ENCODE measurements around the gene ABCA9. TPM values are rescaled to one million over a fixed set of nuclear protein-coding genes. Genes with fewer than 3 reads are reported as not detected.

The ABCA9 gene
- total RNA-seq, 1 donor from 2014 or later, result 0.14 TPM

DNA sequence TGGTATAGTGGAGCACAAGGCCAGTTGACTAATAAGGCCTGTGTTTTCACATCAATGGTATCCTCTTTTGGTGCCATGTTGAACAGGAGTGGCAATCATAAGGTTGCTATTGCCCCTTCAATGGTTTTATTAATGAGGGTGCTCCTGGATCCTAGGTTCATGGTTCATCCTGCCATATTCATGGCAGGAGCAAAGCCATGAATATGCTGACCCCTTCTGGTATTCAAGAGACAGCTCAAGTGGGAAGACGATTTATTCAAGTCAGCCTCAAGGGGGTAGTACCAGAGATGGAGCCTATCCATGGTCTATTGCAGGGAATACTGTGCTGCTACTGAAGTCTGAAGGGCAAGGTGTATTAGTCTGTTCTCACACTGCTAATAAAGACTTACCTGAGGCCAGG, 2.6 kb downstream of the ABCA9 start:
- Mint-ChIP-seq H3K4me1 (ENCODE audit: low read depth) (no peaks in the 10 kb centered on the region), H3K4me3 (ENCODE audit: low read depth) (no peak overlapping the region), H3K36me3 (ENCODE audit: insufficient read depth) (peaks cover 9% of the 10 kb centered on the region), H3K27me3 (no peaks in the 10 kb centered on the region), H3K27ac (no peak overlapping the region), H3K9me3 (ENCODE audit: low read depth) (peaks cover 38% of the 10 kb centered on the region)
- TF ChIP-seq, protein P1, sequence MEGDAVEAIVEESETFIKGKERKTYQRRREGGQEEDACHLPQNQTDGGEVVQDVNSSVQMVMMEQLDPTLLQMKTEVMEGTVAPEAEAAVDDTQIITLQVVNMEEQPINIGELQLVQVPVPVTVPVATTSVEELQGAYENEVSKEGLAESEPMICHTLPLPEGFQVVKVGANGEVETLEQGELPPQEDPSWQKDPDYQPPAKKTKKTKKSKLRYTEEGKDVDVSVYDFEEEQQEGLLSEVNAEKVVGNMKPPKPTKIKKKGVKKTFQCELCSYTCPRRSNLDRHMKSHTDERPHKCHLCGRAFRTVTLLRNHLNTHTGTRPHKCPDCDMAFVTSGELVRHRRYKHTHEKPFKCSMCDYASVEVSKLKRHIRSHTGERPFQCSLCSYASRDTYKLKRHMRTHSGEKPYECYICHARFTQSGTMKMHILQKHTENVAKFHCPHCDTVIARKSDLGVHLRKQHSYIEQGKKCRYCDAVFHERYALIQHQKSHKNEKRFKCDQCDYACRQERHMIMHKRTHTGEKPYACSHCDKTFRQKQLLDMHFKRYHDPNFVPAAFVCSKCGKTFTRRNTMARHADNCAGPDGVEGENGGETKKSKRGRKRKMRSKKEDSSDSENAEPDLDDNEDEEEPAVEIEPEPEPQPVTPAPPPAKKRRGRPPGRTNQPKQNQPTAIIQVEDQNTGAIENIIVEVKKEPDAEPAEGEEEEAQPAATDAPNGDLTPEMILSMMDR (IDR thresholded peaks at IDR 0.05; ENCODE audit: unreplicated experiment), result no peak
- DNase-seq (ENCODE audit: low spot score, unreplicated experiment), result no peak

DNA sequence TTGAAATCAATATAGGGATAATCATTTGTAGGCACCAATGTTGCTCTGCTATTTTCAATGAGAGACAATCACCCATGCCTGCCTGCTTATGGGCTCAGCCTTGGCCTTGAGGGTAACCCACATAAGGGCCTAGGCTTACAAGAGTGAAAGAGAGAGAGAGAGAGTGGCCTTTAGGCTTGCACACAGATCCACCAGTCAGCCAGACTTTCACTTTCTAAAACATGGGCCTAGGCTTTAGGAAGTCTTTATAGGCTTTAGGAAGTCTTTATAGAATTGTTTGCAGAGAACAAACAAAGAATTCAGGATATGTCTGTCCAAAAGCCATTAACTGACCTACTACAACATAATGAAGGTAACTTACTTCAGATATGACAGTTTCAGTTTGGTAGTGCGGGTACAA, 3.4 kb downstream of the ABCA9 start:
- Mint-ChIP-seq H3K4me3 (ENCODE audit: low read depth) (no peak overlapping the region), H3K4me1 (ENCODE audit: low read depth) (no peaks in the 10 kb centered on the region), H3K27ac (no peak overlapping the region), H3K36me3 (ENCODE audit: insufficient read depth) (peaks cover 9% of the 10 kb centered on the region), H3K27me3 (no peaks in the 10 kb centered on the region), H3K9me3 (ENCODE audit: low read depth) (peaks cover 40% of the 10 kb centered on the region)
- TF ChIP-seq, protein P1 (IDR thresholded peaks at IDR 0.05; ENCODE audit: unreplicated experiment), result no peak
- no peak for DNase-seq (ENCODE audit: low spot score, unreplicated experiment)

DNA sequence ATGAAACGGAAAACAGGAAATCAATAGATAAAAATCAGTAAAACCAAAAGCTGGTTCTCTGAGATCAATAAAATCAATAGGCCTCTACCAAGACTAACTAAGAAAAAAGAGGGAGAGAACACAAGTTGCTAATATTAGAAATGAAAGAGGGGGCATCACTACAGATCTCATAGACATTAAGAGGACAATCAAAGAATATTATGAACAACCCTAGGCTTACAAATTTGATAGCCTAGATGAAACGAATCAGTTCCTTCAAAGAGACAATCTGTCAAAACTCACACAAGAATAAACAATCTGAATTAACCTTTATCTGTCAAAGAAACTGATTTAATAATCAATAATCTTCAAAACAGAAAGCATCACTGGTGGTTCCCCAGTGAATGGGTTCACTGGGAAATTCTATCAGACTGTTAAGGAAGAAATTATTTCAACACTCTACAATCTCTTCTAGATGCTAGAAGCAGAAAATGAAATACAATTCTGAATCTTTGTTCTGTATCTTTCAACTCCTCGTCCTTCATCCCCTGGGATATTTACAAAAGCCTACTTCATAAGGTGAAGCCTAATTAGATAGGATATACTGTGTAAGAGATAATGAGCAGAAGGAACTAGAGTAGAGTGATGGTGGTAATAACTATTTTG, 4.4 kb downstream of the ABCA9 start:
- DNase-seq (ENCODE audit: low spot score, unreplicated experiment), result no peak
- Mint-ChIP-seq H3K27ac (no peak overlapping the region), H3K4me1 (ENCODE audit: low read depth) (no peaks in the 10 kb centered on the region), H3K9me3 (ENCODE audit: low read depth) (peaks cover 44% of the 10 kb centered on the region), H3K27me3 (no peaks in the 10 kb centered on the region), H3K4me3 (ENCODE audit: low read depth) (no peak overlapping the region), H3K36me3 (ENCODE audit: insufficient read depth) (peaks cover 9% of the 10 kb centered on the region)
- TF ChIP-seq, protein P1 (IDR thresholded peaks at IDR 0.05; ENCODE audit: unreplicated experiment), result no peak

GRCh38 chr17:69055334-69055733, 5.4 kb downstream of the ABCA9 start:
- Mint-ChIP-seq H3K27ac (no peak overlapping the region), H3K4me3 (ENCODE audit: low read depth) (no peak overlapping the region), H3K9me3 (ENCODE audit: low read depth) (peaks cover 49% of the 10 kb centered on the region), H3K36me3 (ENCODE audit: insufficient read depth) (peaks cover 10% of the 10 kb centered on the region), H3K4me1 (ENCODE audit: low read depth) (no peaks in the 10 kb centered on the region), H3K27me3 (no peaks in the 10 kb centered on the region)
- DNase-seq (ENCODE audit: low spot score, unreplicated experiment), result no peak
- TF ChIP-seq, protein P1 (IDR thresholded peaks at IDR 0.05; ENCODE audit: unreplicated experiment), result no peak

DNA sequence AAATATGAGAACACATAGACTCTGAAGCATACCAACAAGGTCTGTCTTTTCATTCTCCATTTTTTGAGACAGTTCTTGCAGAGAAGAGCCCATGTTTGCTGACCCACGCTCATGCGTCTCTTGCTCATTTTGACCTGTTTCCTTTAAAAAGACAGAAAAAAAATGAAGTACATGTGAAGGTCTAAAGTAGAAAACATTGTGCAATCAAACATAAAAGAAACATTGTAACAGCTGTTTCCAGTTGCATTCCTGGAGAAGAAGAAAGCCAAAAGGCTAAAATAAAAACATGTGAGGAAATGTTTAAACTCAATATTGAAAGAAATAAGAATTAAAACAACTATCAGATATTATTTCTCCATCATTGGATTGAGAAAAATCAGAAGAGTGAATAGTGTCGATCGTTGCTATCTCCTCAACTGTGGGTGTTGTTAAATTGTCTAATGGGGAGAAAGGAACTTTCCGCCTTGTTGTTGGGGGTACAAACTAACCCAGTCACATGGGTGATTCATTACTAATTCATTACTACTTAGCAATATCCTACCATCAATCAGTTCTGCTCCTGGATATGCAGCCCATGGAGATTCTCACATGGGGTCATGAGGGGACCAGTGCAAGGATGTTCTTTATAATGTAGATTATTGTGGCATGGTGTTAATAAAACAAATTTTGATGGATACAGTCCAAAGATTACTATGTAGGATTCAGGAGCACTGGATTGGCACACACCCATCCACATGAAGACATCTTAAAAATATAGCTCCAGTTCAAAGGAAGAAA, 9.5 kb downstream of the ABCA9 start:
- H3K4me3 Mint-ChIP-seq (ENCODE audit: low read depth), result no peak overlapping the region
- peak overlapping the region; percentile 46 for H3K27ac Mint-ChIP-seq
- TF ChIP-seq, protein P1 (IDR thresholded peaks at IDR 0.05; ENCODE audit: unreplicated experiment), result no peak
- H3K9me3 Mint-ChIP-seq (ENCODE audit: low read depth), result peaks cover 39% of the 10 kb centered on the region
- no peaks in the 10 kb centered on the region for H3K27me3 Mint-ChIP-seq
- H3K36me3 Mint-ChIP-seq (ENCODE audit: insufficient read depth), result peaks cover 14% of the 10 kb centered on the region
- H3K4me1 Mint-ChIP-seq (ENCODE audit: low read depth), result peaks cover 10% of the 10 kb centered on the region
- no peak for DNase-seq (ENCODE audit: low spot score, unreplicated experiment)
